Fibroblast of skin of left biceps (primary cell): Measurements from ENCODE around the gene TACC2.

ENCODE experiments used
- DNase-seq, 2 experiments: peaks; one replicate each; pipeline ENCODE4 v3.0.0-alpha.2; 2013; ENCODE audit warnings: low read depth in 2 of 2

The TACC2 gene

GRCh38 chr10:122148876-122149560 lies 160.1 kb downstream of the TACC2 start:
- DNase-seq = no peak

- DNase-seq = no peak
Measured at GRCh38 chr10:122149561-122150505, 160.9 kb downstream of the TACC2 start.

DNA sequence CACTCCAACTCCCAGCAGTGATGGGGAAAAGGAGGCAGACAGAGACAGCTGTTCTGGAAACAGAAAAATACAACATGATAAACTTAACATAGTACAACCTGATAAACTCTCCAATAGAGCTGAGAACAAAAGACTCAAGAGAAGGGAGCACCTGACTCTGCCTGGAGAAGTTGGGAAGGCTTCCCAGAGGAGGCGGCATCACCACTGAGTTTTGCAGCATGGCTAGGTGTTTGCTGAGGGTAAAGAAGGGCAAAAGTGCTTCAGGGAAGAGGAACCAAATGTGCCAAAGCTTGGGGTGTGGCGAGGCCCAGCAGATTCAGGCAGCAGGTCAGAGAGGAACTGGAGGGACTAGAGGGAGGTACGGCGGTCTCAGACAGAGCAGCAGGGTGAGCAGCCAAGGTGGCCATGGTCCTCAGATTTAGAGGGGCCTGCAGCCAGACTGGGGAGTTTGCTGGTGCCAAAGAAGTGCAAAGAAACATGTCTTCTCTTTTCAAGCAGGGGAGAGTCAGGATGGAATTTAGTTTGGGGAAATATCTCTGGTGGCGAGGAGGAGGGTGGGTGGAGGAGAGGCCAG lies 162.2 kb downstream of the TACC2 start:
- no peak for DNase-seq

DNA sequence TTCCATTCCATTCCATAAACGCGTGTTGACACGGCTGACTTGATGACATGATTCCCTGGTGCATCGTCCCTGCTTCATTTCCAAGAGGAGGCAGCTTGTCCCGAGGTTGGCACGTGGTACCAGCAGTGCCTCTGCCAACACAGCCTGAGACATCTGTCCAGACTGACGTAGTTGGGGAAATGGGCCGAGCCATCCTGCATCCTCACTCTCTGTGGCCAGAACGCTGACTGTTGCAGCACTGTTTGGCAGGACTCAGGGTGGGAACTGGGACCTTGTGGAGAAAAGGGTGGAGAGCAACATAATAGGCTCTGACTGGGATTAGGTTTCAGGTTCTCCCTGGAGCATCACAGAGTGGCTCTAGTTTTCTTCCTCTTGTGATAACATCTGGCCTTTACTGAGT lies 163.6 kb downstream of the TACC2 start:
- DNase-seq = no peak

DNA sequence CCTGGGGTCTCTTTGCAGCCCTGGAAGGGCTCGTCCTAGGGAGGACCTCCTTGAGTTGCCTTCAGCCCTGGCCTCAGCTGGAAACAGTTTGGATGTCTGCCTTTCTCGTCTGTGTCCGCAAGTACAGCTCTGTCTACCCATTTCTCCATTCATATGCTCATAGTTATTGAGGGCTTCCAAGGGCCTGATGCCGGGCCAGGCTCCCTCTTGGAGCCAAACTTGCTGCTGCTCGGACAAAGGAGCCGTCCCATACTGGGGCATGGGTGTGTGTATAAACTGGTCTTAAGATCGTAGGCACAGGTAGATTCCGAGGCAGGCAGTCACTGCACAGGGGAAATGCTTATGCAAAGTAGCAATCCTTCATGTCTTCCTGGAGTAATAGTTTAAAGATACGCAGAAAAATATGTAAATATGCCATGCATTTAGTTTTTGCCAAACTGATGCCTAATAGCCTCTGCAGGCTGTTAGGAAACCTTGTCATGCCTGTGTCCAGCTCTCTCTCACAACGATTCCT lies 165.1 kb downstream of the TACC2 start:
- no peak for DNase-seq

- no peak for DNase-seq
Measured at GRCh38 chr10:122154545-122155366, 165.8 kb downstream of the TACC2 start.

DNA sequence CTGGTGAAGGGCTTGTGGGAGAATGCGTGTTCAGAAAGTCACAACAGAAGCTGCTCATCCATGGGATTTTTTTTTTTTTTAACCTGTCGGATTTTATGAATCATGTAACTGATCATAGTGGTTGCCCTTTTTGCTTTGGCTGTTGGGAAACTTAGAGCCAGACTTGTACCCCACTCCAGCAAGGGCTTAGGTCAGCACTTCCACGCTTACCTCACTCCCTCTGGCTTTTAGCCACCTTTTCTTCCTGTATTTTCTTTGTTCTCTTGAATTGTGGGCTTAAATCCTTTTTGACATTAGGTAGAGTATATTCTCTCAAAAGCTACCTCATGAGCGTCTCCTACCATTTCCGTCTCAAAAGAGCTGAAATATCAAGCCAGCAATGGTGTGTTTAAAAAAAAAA lies 168.5 kb downstream of the TACC2 start:
- DNase-seq = no peak

- DNase-seq = no peak
Measured at GRCh38 chr10:122158362-122158761, 169.4 kb downstream of the TACC2 start.

DNA sequence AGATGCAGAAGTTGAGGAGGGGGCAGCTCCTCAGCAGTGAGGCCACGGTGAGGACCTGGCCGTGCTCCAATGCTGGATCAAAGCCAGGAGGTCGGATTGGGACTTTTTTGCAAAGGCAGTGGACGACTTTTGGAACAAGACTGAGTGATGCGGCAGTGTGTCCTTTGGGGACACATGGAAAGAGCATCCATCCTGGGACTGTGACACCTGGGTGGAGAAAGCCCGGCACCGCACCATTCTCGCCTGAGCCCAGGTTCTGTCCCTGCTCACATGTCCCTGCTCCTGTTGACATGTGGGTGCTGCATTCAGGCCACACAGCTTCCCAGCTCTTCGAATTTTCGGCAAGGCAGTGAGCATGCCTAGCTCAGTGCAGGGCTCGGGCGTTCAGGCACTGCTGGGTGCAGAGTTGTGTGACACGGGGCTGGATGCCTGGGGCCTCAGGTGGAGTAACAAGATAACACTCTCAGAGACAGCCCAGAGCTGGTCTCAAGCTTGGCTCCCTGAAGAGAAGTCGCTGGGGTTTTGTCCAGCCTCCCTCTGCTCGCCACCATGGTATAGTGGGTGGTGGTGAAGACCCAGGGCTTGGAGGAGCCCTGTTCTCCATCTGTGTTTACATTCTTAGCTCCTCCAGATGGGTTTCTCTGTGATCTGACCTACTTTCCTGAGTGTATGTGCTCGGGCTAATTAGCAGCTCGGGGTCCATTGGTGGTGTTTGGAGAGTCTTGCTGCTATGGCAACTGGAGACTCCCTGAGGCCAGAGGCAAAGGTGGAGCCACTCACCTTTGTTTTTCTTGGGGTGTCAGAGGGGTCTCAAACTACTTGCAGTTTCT lies 170.4 kb downstream of the TACC2 start:
- no peak for DNase-seq

GRCh38 chr10:122161795-122162194 lies 172.8 kb downstream of the TACC2 start:
- DNase-seq = no peak

DNA sequence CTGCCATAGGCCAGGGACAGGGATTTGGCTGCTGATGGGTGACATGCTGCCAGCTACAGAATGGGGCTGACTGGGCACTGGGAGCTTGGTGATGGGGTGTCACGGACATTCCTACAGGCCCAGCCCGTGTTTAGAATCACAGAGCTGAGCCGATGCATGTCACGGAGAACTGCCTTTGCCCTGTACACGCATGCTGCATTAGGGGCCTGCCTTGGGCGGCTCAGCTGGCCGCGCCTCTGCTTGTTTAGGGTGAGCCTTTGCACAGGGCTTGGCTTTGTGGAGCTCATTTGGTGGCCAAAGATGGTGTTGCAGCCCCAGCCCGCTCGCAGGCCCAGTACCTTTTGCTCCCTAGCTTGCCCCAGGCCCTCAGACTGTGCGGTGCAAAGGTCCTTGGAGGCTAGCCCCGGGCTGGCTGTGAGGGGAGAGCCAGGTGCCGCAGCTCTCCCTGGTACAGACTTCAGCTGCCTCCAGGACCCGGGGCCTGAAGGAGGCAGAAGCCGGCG lies 173.8 kb downstream of the TACC2 start:
- no peak for DNase-seq

DNA sequence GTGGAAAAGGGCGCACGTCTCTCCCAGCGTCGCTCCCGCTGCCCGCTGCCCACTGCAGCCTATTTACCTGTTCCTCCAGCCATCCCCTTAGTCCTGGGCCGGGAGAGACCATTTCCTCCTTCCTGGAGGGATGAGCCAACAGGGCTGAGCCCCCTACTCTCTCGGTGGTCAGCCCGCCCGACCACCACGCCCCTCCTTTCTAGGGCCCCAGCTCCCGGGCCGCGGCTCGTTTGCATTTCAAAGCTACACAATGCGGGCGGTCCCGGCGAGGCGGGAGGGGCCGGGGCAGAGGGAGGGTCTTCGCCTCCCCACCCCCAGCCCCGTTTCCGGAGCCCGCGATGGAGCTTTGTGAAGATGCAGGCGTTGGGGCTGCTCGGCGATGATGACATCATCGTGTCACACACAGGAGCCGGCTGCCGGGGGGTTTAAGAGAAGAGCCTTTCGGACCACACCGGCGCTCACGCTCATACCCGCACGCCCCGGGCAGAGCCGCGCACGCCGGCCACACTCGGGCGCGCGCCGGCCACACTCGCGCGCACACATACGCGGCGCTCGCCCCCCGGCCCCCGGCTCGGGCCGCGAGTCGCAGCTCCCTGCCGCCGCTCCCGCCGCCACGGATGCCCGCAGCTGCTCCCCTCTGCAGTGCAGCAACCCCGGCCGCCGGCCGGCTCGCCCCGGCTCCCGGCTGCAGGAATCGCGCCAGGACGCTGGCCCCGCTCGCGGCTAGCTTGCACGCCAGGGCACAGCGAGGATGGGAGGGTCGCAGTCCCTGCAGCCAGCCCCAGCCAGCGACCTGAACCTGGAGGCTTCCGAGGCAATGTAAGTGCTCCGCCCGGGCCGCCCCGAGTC lies 174.4 kb downstream of the TACC2 start:
- no peak for DNase-seq

DNA sequence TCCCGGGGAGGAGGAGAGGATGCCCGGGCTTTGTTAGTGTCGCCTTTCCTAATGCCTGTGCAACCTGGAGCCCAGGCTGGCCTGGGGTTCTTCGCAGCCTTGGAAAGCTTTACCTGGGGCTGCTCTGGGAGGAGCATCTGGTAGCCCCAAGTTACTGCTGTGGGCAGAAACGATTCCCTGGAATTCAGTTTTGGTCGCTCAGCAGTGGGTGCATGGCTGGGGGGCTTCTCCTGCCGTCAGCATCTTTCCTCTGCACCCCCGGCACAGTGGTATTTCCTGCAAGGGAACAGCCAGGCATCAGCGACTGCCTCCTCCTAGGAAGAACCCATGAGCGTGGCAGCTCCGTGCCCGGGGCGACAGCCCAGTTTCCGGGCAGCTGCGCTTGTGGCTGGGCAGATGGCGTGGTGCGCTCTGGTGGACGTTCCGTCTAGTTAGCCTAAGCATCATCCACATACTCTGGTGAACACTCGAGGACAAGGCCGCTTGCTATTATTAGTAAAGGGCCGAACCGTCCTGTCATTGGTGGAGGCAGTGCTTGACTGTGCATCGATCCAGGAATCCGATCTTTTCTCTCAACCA lies 175.1 kb downstream of the TACC2 start:
- DNase-seq = no peak

DNA sequence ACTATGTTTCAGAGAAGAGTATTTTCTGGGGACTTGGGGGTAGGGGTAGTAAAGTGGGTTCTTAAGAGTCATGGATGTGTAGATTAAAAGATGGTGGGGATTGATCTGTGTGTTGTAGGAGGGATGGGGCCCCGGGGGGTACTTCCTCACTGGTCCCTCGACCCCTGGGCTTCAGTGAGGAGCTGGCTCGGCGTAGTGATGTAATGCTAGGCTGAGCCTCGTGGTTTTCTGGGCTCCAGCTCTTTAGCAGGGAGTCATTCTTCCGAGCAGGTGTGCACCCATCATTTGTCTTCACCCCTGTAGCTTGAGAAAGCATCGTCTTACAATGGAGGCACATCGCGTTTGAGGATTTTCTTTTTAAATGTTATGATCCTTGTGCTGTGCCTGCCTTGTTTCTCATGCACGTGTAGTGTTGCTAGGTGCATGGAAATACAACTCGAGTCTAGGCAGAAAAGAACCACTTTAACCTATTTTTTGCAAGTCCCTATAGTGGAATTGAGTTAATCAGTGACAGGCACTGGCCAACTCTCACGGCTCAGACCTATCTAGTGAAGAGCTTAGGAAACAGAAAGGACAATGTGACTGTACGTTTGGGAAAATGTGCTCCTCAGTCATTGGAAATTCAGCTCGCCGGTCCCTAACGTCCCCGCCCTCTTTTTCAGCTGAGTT lies 176.0 kb downstream of the TACC2 start:
- DNase-seq = no peak

DNA sequence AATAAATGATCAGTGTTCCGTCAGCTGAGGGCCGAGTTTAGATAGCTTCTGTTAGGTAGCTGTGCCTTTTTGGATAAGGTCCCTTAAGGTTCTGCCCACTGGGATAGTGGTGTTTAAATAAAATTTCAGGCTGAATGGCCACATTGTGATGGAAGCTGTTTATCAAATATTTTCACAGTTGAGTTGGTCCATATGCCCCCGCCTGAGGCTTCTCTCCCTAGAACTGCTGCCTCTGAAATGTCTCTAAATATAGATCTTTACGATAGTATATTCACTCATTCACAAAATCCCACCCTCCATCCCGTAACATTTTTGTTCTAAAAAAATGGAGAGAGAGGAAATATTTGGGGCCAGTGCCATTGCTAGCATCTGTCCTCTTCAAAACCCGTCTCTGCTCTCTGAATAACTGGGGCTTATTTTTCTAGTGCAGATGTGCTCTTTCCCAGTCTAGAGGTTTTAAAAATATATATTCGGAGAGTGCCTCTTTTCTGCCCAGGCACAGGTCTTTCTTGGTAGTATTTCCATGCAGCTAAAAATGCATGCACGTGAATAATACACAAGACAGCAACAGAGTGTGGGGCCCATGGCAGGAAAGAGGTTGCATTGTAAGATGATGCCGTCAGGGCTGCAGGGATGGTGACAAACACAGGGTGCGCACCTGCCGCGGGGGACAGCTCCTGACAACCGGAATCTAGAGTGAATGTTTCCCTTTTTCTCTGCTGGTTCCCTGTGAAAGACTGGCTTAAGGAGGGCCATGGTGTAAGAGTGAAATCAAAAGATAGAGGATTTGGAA lies 176.7 kb downstream of the TACC2 start:
- DNase-seq = no peak

GRCh38 chr10:122168101-122168500 lies 179.1 kb downstream of the TACC2 start:
- DNase-seq = no peak

DNA sequence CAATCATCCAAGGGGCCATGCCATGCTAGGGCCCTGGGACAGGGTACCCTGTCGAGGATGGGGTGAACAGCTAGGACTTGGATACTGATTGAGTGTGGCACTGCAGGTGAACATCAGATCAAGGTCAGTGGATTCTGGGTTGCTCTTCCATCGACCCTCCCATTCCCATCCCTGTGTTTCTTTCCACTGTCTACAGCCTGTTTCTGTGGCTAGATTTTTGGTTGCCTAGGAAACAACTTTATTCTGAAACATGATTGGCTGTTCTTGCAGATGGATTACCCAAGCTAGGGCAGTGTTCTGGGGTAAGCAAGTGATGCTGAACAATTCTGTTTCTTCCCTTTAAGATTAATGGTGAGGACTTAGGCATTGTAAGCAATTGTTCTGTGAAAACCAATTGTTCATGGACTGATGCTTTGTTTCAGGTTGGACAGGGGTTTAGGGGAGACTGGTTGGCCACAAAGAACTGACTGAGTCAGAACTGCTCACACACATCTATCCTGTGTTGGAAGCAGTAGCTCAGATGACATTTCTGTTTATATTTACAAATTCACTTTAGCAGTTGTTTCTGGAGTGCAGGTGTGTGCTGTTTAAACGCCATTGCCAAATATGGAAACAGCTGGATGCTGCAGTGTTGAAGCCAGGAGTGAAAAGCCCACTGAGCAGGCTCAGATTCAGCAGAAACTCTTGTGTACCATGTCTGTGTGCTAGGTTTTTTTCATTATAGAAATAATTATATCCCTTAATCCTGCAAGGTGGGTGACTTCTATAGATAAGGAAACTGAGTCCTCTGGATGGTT lies 179.8 kb downstream of the TACC2 start:
- DNase-seq = no peak
